Measurements from ENCODE around the gene SLIT3.

- TF ChIP-seq CTCF (IDR thresholded peaks at IDR 0.05) (no peak), POLR2A (IDR thresholded peaks at IDR 0.05) (no peak), POLR2AphosphoS5 (IDR thresholded peaks at IDR 0.05; ENCODE audit: insufficient read depth in 1 of 2, low read depth in 1 of 2) (no peak)
Measured at GRCh38 chr5:168943091-168943884, 357.7 kb downstream of the SLIT3 start.
